Right lobe of liver (tissue), 4 donors: ENCODE measurements around the gene TMEM167B.

Source experiments
- CTCF ChIP-seq, 4 donors: fragments of 200-600 bp in 3 of 4; fragments of 450-650 bp in 1 of 4; IDR thresholded peaks; one replicate each; pipeline versions ENCODE4 v1.5.1 to v1.8.0; 2016 to 2022; ENCODE audit warnings: antibody characterized with exemption in 4 of 4, mild to moderate bottlenecking in 2 of 4
- POLR2A ChIP-seq: fragments of 450-650 bp; IDR thresholded peaks from one replicate; pipeline ENCODE4 v1.6.1; 2017; ENCODE audit warnings: antibody characterized with exemption, mild to moderate bottlenecking
- donor health status: DM: no; HTN: no; CAD: no.
- donor health status: DM: no; HTN: no; CAD: no.
- donor health status: DM: no; HTN: yes; CAD: no.

- TF ChIP-seq CTCF (IDR thresholded peaks at IDR 0.05) = no peak
- no peak for TF ChIP-seq POLR2A
Measured at GRCh38 chr1:109067883-109068282, 22.7 kb upstream of the TMEM167B start.
